Umbilical cord (tissue), 2 donors: ENCODE data around the gene TMEM175. TPM values are rescaled to one million over a fixed set of nuclear protein-coding genes. Genes with fewer than 3 reads are reported as not detected.

ENCODE experiments used
- DNase-seq: peaks from one replicate; pipeline ENCODE4 v3.0.0-alpha.2; 2015; ENCODE audit warnings: low spot score
- total RNA-seq: library from RNA; depleted of rRNA; stranded (reverse); fragments of >200 nt; gene quantifications from one replicate; pipeline ENCODE4 v1.2.3, GENCODE V29; 2014; ENCODE audit warnings: low replicate concordance; ENCODE audit not compliant: insufficient read depth

Gene TMEM175
- total RNA-seq, 1 donor from 2014 or later: 39.7 TPM

DNA sequence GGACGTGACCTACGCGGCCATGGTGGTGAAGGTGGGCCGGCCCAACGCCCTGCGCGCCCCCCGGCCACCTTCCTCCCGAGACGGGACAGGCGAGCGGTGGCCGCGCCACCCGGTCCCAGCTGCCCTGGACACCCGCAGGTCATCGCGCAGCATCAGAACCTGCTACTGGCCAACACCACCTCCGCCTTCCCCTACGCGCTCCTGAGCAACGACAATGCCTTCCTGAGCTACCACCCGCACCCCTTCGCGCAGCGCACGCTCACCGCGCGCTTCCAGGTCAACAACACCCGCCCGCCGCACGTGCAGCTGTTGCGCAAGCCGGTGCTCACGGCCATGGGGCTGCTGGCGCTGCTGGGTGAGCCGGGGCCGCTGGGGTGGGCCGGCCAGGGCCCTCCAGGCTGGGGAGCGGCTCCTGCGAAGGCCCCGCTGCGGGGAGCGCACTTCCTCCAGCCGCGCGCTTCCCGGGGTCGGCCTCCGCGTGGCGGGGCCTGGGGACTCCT is 69.9 kb downstream of the TMEM175 start:
- no peak for DNase-seq

DNA sequence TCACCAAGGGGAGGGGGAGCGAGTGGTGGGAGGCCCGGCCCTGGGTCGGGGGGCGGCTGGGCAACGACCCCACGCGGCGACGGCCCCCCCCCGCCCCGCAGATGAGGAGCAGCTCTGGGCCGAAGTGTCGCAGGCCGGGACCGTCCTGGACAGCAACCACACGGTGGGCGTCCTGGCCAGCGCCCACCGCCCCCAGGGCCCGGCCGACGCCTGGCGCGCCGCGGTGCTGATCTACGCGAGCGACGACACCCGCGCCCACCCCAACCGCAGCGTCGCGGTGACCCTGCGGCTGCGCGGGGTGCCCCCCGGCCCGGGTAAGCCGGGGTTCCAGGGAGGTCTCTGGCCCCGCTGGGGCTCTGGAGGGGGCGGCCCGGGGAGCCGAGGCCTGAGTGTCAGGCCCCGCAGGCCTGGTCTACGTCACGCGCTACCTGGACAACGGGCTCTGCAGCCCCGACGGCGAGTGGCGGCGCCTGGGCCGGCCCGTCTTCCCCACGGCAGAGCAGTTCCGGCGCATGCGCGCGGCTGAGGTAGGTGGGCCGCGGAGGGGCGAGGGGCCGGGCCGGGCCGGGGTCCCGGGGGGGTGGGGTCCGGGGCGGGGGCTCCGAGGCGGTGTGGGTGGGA is 70.5 kb downstream of the TMEM175 start:
- no peak for DNase-seq

DNA sequence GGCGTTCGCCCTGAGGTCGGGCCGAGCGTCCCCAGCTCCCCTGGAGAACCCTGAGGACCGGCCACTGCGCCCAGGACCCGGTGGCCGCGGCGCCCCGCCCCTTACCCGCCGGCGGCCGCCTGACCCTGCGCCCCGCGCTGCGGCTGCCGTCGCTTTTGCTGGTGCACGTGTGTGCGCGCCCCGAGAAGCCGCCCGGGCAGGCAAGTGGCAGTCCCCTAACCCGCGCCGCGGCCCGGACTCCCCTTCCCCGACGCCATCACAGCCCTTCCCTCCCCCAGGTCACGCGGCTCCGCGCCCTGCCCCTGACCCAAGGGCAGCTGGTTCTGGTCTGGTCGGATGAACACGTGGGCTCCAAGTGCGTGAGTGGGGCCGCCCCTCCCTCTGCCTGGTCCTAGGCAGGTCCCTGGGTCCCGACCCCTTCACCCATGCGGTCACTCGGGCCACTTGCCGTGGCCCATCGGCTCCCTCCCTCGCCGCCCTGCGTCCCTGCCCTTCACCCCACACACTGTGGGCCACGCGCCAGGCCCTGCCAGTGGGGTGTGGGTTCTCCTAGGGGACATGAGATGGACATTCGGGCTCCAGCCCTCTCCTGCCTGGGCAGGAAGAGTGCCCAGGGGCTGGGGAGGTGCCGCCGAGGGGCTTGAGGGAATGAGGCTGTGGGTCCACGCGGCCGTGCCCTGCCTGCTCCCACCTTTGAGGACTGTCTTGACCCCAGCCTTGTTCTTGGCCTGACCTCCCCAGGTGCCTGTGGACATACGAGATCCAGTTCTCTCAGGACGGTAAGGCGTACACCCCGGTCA is 71.2 kb downstream of the TMEM175 start:
- no peak for DNase-seq

DNA sequence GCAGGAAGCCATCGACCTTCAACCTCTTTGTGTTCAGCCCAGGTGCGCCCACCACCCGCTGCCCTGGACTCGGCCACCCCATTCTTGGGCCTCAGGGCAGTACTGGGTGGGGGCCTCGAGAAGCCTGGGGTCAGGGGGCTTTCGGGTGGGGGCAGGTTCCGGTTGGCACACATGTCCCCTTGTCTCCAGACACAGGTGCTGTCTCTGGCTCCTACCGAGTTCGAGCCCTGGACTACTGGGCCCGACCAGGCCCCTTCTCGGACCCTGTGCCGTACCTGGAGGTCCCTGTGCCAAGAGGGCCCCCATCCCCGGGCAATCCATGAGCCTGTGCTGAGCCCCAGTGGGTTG is 71.8 kb downstream of the TMEM175 start:
- DNase-seq: no peak

- DNase-seq: no peak
These were observed 72.6 kb downstream of the TMEM175 start for GRCh38 chr4:1004557-1005485.

- DNase-seq: no peak
These were observed 74.6 kb downstream of the TMEM175 start for GRCh38 chr4:1006856-1007255.

Other genes with a start within 250 kb of the TMEM175 start
- 3.6 TPM for gene SLC49A3, start 243.3 kb upstream of the TMEM175 start, total RNA-seq
- gene PCGF3, start 226.6 kb upstream of the TMEM175 start, total RNA-seq: 48.4 TPM
- gene CPLX1, start 106.3 kb upstream of the TMEM175 start, total RNA-seq: not detected
- gene GAK, start 144 bp upstream of the TMEM175 start, total RNA-seq: 51.5 TPM
- 5.3 TPM for gene DGKQ, start 41.1 kb downstream of the TMEM175 start, total RNA-seq
- gene IDUA, start 54.6 kb downstream of the TMEM175 start, total RNA-seq: 3.4 TPM
- gene SLC26A1, start 60.9 kb downstream of the TMEM175 start, total RNA-seq: not detected
- gene FGFRL1, start 79.2 kb downstream of the TMEM175 start, total RNA-seq: 16.4 TPM
- 9.1 TPM for gene RNF212, start 181.1 kb downstream of the TMEM175 start, total RNA-seq
- 84.3 TPM for gene SPON2, start 240.1 kb downstream of the TMEM175 start, total RNA-seq